GM18870 (cell line): ENCODE data around the gene PTP4A1.
"Not testable (repeated sequence)": the region's sequence is repeated elsewhere in the genome, so short reads cannot be mapped to it uniquely, and the experiment has no call there.

Experiments
- ATAC-seq: cut with Tn5 transposase; IDR thresholded peaks from one replicate; pipeline ENCODE4 v1.9.1; 2021; ENCODE audit warnings: moderate library complexity; ENCODE audit not compliant: unreplicated experiment

PTP4A1 gene

DNA sequence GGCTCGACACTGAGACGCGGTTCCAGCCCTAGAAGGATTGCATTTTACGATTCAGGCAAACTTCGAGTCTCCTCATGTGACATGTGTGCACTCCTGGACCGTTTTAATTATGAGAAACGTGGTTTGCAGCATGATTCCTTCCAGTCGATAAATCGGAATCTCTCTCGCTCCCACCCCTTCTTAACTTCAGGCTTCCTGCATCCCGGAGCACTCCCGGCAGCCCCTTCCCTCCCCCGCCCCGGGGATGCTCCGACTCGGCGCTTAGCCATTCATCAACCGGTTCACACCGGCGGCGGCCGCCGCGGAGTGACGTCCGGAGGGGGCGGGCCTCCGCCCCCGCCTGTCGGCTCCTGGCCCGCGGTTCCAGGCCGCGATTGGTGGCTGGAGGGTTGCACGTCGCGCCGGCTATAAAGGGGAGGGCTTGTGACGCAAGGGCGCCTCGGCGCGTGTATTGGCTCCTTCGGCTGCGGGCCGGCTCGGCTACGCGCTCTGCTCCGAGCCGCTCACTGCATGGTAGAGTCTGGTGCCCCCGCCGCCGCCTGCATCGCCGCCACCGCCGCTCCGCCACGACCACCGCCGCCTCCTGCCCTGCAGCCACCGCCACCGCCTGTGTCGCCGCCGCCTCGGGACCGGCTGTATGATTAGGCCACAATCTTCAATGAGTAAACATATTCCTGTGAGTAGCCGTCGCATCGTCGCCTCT lies at the start of gene PTP4A1, which contains the start of gene LOC128125822:
PTP4A1 (plus strand) TSS at position 437 of the 703 bp plus-strand sequence. CDS start 4,401 bp downstream, outside the sequence.
LOC128125822 (plus strand) TSS at position 437 of the 703 bp plus-strand sequence.
- ATAC-seq = peak; percentile 85

DNA sequence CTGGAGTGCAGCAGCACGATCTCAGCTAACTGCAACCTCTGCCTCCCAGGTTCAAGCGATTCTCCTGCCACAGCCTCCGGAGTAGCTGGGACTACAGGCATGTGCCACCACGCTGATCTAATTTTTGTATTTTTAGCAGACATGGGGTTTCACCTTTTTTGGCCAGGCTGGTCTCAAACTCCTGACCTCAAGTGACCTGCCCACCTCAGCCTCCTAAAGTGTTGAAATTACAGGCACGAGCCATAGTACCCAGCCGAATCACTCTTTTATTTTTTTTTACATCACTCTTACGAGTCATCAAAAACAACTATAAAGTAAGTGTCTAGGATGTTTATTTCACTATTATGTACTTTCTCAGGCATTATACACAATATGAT lies 49.4 kb upstream of the PTP4A1 start:
- not testable (repeated sequence) for ATAC-seq

DNA sequence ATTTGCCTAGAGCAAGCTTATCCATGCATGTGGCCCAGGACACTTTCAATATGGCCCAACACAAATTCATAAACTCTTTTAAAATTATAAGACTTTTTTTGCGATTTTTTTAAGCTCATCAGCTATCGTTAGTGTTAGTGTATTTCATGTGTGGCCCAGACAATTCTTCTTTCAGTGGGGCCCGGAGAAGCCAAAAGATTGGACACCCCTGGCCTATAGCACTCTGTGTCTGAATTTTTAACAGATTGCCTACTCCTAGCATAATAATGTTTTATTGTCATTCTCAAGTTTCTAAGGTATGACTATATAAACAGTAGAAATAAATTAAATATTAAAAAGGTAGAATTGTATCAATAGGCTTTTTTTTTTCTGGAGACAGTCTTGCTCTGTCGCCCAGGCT lies 48.6 kb upstream of the PTP4A1 start:
- ATAC-seq = no peak

DNA sequence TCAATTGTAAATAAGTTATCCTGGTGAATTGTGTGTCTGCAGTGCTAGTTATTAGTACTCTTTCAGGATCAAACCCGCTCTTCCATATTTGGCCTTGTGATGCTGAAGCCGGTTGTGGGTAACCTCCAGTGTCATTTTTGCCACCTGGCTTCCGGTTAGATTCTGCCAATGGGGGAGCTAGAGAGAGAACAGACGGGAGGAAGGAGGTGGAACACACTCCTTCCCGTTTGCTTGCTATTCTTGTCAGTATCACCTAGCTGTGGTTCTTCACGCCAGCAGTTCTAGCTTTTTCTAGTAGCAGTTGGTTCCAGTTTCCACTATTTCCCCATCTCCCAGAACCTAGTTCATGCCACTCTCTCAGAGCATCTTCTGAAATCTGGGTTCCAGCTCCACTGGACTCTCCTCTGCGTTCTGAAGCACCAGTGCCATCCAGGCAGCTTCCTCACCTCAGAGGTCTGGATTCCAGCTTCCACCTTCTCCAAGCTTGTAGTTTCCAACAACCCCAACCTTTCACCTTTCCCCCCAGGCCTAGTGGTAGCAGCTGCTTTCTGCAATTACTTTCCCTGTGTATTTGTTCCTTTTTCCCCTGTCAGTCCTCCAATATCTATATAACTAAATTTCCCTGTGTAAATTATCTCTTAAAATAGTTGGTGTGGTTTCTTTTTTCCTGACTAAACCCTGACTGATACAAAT lies 46.9 kb upstream of the PTP4A1 start:
- no peak for ATAC-seq

DNA sequence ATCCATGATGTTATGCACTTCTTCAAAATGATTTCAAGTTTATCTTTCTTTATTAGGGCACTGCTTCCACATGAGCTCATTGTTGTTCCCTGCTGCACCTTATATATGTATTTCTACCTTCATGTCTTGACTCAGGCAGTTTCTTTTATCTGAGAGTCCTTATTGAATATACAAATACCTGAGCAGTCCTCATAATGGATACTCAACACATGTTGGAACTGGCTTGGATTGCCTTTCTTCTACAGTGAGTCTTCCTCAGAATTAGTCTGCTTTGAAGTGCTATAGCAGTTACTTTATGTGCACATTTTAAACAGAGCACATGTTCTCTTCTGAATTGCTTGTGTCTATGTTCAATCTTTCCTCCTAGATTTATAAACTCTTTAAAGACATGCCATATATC lies 45.3 kb upstream of the PTP4A1 start:
- ATAC-seq = no peak

DNA sequence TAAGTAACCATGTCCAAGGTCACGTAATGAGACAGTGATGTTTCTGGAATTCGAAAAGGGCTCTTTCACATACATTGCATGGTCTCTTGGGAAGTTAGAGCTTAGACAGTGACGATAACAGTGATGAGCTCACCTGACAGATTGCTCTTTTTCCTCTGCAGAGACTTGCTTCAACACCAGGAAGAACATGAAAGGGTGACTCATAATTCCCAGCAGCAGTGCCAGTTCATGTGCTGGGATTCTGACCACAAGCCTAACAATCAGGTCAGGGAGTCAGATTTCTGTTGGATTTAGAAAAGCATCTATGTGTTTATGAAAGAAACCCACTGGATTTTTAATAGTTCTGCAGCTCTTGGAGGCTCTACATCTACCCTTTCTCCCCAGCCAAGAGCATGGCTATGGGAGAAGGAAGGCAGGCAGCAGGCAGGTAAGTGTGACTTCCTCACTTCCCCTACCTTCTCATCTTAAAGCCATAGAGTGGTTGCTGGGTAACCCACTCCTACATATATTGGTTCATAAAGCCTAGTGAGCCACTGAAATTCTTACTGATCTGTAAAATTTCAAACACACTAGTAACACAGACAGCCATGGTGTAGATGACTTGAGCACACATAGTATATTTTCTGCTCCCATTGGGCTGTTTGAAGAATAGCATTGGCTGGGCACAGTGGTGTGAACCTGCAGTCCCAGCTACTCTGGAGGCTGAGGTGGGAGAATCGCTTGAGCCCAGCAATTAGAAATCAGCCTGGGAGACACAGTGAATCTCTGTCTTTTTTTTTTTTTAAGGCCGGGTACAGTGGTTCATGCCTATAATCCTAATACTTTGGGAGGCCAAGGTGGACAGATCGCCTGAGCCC lies 44.4 kb upstream of the PTP4A1 start:
- ATAC-seq = no peak

DNA sequence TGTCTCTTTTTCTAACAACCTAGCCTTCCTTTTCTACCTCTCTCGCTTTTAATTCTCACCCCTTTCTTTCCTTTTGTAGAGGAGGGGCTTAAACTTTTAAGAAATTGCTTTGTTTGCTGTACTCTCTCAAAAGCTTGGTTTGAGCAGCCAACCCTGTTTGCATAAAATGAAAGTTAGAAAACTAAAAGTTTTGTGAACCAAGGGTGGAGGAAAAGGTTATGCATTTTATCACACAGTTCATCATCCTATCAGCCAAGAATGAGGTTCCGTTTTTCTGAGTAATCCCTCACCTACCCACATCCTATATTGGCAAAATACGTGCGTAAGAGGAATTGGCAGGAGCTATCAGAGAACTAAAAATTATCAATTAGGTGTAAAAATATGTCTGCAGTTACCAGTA lies 42.8 kb upstream of the PTP4A1 start:
- ATAC-seq = no peak

DNA sequence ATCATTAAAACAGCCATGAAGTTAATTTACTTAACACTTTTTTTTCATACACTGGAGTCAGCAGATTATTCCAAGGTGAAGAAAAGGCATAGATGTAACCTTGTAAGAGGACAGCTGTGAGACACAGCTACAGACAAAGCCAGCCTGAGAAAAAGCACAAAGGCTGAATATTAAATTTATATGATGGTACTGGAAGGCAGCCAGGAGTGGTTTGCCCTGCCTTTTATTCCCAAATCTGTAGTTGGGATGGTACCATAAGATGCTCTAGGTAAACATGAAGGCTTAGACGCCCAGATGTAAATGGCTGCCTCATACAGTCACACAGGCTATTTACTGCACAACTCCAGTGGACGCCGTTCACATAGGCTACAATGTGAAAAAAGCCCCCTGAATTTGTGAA lies 42.1 kb upstream of the PTP4A1 start:
- no peak for ATAC-seq

DNA sequence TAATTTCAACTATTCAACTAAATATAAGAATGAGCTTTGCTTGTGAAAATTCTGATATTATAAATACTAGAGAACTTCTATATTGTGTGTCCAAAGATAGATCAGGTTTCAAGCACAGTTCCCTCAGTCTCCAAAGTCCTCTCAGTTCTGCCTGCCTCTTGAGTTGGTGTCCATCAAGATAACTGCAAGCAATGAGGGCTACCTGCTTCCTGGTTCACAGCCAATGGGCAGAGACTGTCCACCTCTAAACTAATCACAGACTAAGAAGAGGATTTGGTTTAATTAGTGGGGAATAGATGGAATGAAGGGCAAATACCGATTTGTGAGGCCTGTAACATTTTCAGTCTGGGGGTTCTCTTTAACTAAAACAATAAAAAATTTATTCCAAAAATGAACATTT lies 41.3 kb upstream of the PTP4A1 start:
- no peak for ATAC-seq

DNA sequence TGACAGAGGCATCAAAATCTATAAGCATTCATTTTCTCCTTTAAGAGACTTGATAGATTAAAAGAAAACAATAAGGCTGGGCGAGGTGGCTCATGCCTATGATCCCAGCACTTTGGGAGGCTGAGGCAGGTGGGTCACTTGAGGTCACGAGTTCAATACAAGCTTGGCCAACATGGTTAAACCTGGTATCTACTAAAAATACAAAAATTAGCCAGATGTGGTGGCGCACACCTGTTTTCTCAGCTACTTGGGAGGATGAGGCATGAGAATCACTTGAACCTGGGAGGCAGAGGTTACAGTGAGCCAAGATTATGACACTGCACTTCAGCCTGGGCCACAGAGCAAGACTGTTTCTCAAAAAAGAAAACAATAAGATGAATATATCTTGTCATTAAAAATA lies 39.3 kb upstream of the PTP4A1 start:
- ATAC-seq = no peak

DNA sequence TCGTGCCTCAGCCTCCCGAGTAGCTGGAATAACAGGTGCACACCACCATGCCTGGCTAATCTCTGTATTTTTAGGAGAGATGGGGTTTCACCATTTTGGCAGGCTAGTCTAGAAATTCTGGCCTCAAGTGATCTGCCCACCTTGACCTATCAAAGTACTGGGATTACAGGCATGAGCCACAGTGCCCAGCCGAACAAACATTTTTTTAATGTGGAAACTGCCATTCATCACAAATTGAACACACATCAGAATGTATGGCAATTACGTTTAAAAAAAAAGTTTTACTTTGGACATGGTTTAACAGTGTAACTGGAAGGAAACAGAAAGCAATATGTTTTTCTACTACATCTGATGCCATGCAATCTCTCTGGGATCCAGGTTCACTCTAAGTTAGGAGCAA lies 38.3 kb upstream of the PTP4A1 start:
- no peak for ATAC-seq

DNA sequence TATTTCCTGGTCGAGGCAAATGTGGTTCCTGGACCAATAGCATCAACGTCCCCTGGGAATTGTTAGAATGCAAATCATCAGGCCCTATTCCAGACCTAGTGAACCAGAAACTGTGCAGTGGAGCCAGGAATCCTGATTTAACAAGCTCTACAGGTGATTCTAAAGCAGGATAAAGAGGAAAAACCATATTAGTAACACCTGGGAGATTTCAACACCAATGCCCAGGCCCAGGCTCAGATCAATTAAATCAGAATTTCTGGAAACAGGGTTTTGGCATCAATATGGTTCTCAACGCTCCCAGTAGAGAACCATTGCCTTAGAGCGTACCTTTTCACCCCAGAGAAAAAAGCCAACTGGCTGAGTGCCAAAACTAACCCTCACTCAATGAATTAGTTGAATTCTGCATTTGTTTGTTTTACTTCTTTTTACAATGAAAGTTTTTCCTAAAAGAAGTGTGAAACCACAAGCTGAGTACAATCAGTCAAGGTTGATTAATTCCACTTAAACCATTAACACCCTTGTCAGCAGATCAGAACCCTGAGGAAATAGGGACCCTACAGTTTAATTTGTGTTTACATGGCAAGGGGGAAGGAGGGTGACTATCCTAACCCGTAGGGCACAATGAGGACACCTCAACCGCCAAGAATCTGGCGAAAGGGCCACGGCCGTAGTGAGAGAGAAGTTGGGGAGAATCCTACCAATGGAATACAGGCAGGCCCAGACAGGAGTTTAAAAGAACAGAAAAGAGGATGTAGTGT lies 34.9 kb upstream of the PTP4A1 start:
- peak; percentile 66 for ATAC-seq

DNA sequence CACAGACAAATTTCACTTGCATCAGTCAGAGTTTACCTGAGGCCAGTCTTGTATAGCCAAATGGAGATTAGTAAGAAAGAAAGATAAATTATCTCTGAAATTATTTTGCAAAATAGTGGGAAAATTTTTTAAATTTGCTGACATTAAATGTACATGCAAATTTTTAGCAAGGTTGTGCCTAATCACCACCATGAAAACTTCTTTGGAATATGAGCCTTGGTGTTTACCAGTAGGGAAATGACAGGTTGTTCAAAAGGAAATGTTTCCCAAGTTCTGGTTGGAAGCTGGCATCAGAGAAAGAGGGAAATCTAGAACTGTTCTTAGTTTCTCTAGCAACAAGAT lies 34.4 kb upstream of the PTP4A1 start:
- no peak for ATAC-seq

DNA sequence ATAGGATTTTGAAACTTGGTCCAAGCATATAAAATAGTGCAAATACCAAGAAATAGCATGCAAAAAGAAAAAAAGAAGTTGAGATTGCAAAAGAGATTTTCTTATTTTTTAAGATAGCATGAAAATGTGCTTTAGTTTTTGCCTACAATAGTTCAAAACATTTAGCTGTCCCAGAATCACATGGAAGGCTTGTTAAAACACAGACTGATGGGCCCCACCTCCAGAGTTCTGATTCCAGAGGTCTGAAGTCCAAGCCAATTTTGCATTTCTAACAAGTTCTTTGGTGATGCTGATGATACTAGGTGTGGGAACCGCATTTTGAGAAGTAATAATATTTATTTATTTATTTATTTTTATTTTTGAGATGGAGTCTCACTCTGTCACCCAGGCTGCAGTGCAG lies 33.7 kb upstream of the PTP4A1 start:
- ATAC-seq = no peak

DNA sequence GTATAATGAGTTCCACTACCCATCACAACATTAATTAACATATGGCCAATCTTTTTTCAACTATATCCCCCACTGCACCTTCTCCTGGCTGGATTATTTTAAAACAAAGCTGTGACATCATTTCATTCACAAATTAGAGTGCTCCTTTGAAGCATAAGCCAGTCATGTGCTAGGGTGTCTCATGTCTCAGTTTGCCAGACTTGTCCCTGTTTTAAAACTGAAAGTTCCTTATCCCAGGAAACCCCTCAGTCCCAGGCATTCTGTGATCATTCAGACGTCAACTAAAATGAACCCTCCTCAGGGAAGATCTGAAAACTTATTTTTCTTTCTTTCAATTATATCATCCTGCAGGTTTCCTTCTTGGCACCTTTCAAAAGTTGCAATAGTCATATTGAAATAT lies 29.3 kb upstream of the PTP4A1 start:
- no peak for ATAC-seq

DNA sequence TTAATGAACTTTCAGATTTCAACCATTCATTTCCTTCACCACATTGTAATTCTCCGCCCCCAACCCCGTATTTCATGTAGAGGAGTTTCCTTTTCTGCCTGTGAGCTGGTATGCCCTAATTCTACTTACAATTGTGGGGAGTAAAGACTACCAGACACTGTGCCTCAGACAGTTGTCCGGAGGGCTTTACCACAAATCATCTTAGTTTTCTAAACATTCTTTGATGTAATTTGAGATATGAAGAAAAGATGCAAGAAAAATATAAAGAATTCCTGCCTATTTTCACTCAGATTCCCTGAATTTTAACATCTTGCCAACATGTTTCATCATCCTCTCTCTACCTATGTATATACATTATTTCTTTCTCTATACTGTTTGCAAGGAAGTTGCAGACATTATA lies 28.3 kb upstream of the PTP4A1 start:
- no peak for ATAC-seq

DNA sequence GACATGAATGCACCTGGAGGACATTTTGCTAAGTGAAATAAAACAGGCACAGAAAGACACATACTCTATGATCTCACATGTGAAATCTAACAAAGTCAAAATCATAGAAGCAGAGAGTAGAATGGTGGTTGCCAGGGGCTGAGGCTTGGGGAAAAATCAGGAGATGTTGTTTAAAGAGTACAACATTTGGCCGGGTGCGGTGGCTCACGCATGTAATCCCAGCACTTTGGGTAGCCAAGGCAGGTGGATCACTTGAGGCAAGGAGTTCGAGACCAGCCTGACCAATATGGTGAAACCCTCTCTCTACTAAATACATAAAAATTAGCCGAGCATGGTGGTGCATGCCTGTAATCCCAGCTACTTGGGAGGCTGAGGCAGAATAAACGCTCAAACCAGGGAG lies 26.0 kb upstream of the PTP4A1 start:
- ATAC-seq = no peak

DNA sequence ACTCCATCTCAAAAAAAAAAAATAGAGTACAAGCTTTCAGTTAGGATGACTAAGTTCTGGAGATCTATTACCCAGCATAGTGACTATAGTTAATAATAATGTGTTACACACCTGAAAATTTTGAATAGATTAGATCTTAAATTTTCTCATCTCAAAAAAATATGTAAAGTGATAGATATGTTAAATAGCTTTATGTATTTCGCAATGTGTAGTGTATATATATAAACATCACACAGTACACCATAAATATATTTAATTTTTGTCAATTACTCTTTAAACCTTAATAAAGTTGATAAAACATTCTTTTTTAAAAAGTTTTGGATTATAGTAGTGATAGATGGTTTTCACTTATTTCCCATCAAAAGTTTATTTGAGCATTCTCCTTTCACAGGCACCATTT lies 25.6 kb upstream of the PTP4A1 start:
- ATAC-seq = no peak

DNA sequence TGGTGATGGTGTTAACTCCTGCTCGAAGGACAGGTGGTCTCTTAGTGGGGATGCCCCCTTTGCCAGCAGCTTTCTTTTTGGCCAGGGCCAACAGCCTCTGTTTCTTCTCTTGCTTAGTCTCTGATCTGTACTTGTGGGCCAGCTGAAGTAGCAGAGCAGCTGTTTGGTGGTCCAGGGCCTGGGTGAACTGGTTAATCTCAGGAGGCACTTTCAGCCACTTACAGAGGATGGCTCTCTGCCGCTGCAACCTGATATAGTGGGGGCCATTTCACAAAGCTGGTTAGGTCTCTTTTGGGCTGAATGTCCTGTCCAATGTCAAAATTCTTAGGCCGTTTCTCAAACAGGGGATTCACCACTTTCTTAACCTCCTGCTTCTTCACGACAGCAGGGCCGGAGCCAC lies 23.2 kb upstream of the PTP4A1 start:
- ATAC-seq = no peak

DNA sequence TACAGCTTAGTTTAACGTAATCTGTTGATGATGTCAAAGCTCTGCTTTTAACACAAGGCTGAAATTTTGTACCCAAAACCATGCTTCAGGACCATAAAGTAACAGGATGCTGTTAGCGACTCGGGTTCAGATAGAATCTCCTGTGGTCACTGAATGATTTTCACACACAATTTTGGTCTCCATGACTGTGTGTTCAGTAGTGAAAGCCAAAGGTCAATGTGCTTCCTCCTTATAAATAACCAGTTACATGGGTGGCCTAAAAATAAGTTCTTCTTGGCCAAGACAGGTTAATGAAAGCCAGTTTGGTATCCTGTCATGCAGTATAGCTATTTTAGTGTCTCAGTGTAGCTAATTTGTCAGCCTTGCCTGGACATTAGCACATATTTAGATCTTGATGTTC lies 19.1 kb upstream of the PTP4A1 start:
- peak; percentile 100 for ATAC-seq

DNA sequence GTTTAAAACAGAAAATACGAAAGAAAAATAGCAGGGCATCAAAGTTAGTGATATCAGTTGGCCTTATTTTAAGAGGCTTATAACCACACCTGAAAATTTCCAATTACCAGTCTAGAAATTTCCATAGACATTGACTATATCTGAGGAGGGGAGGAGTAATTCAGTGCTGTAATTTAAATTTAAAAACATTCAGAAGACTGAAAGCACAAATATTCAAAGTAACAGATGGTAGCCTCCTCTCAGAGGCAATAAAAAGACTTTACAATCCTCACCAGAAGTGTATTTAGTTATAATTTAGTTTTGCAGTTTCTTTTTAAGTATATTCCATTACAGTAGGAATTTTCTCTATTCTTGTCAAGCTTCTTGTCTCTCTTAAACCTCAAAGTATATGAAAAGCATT lies 18.4 kb upstream of the PTP4A1 start:
- ATAC-seq = no peak
